HG02884 (cell line): ENCODE measurements around the gene SHROOM3.

ENCODE experiments used
- ATAC-seq: cut with Tn5 transposase; IDR thresholded peaks from one replicate; pipeline ENCODE4 v1.9.1; 2021; ENCODE audit warnings: mild to moderate bottlenecking, moderate library complexity; ENCODE audit not compliant: unreplicated experiment

Gene SHROOM3

GRCh38 chr4:76535603-76536372, 100.8 kb downstream of the SHROOM3 start:
- no peak for ATAC-seq

GRCh38 chr4:76536373-76536689, 101.3 kb downstream of the SHROOM3 start:
- no peak for ATAC-seq

GRCh38 chr4:76538296-76538695, 103.3 kb downstream of the SHROOM3 start:
- ATAC-seq, result no peak

GRCh38 chr4:76539979-76540378, 105.0 kb downstream of the SHROOM3 start:
- ATAC-seq, result no peak

GRCh38 chr4:76540486-76540885, 105.5 kb downstream of the SHROOM3 start:
- ATAC-seq, result no peak

GRCh38 chr4:76543378-76543777, 108.3 kb downstream of the SHROOM3 start:
- no peak for ATAC-seq

GRCh38 chr4:76544725-76545124, 109.7 kb downstream of the SHROOM3 start:
- no peak for ATAC-seq

- ATAC-seq, result no peak
These were observed 110.3 kb downstream of the SHROOM3 start for GRCh38 chr4:76545226-76545884.

- no peak for ATAC-seq
These were observed 111.3 kb downstream of the SHROOM3 start for GRCh38 chr4:76546327-76546726.

GRCh38 chr4:76546759-76547742, 112.0 kb downstream of the SHROOM3 start:
- ATAC-seq, result no peak

GRCh38 chr4:76548704-76549103, 113.7 kb downstream of the SHROOM3 start:
- no peak for ATAC-seq

GRCh38 chr4:76549765-76550164, 114.7 kb downstream of the SHROOM3 start:
- ATAC-seq, result no peak

GRCh38 chr4:76550966-76551780, 116.1 kb downstream of the SHROOM3 start:
- ATAC-seq, result no peak

- no peak for ATAC-seq
These were observed 119.6 kb downstream of the SHROOM3 start for GRCh38 chr4:76554630-76555029.

GRCh38 chr4:76556452-76556851, 121.4 kb downstream of the SHROOM3 start:
- ATAC-seq, result no peak

- no peak for ATAC-seq
These were observed 123.6 kb downstream of the SHROOM3 start for GRCh38 chr4:76558396-76559235.

GRCh38 chr4:76559236-76560071, 124.4 kb downstream of the SHROOM3 start:
- ATAC-seq, result no peak

GRCh38 chr4:76562161-76562560, 127.1 kb downstream of the SHROOM3 start:
- no peak for ATAC-seq
